ENCODE data around the gene LRRN4. TPM values are rescaled to one million over a fixed set of nuclear protein-coding genes. Genes with fewer than 3 reads are reported as not detected.
"Not testable (repeated sequence)": the region's sequence is repeated elsewhere in the genome, so short reads cannot be mapped to it uniquely, and the experiment has no call there.

The LRRN4 gene
- total RNA-seq, 1 experiment from 2014 or later: 0.10 TPM

- H4K20me1 ChIP-seq (ENCODE audit: insufficient read depth): no peaks in the 10 kb centered on the region
- H3K4me2 ChIP-seq (ENCODE audit: low read length): no peak overlapping the region
- no peak overlapping the region for H2AFZ ChIP-seq (ENCODE audit: low read depth, low read length, poor library complexity, severe bottlenecking)
- BruUV-seq (replicated peaks): no TSS peak
- H3K9me3 ChIP-seq (ENCODE audit: control insufficient read depth in 1 of 2, insufficient read depth in 1 of 2, low read depth in 1 of 2, low read length in 2 of 2): no peaks in the 10 kb centered on the region
- ATAC-seq: no peak
- no peak overlapping the region for H3K4me3 ChIP-seq (replicated peaks in 1 of 2; ENCODE audit: low read depth in 1 of 2, low read length in 2 of 2)
- H3K36me3 ChIP-seq (ENCODE audit: control insufficient read depth in 1 of 2, insufficient read depth in 2 of 2, low read length in 2 of 2): no peaks in the 10 kb centered on the region
- no peak overlapping the region for H3K27ac ChIP-seq (ENCODE audit: low read depth, low read length)
- POLR2A ChIA-PET: no interaction called here
- no peak overlapping the region for H3K9ac ChIP-seq (ENCODE audit: low read length)
- DNase-seq (ENCODE audit: low read depth, low spot score): no peak
- RAD21 ChIA-PET (ENCODE audit: low non-redundant PET in 1 of 2, low total read pairs in 2 of 2, uncharacterized antibody in 2 of 2, unreplicated experiment in 2 of 2): no interaction called here
- H3K79me2 ChIP-seq (ENCODE audit: insufficient read depth, low read length): no peaks in the 10 kb centered on the region
- no peaks in the 10 kb centered on the region for H3K27me3 ChIP-seq (ENCODE audit: insufficient read depth, low read length)
- CTCF ChIA-PET: no interaction called here
- H3K4me1 ChIP-seq (ENCODE audit: control insufficient read depth in 1 of 2, insufficient read depth in 2 of 2, low read length in 2 of 2): peaks cover 14 to 32% of the 10 kb centered on the region in 2 experiments
- H3K9me2 ChIP-seq (ENCODE audit: insufficient read depth): no peaks in the 10 kb centered on the region
- TF ChIP-seq JUND (IDR thresholded peaks at IDR 0.05) (no peak), FOSL1 (IDR thresholded peaks at IDR 0.05; ENCODE audit: low read depth) (no peak), CBX3 (IDR thresholded peaks at IDR 0.05; ENCODE audit: low read depth) (no peak), YY1 (IDR thresholded peaks at IDR 0.05; ENCODE audit: extremely low read depth, insufficient replicate concordance, low read depth, low read length) (no peak)
- intact Hi-C loops (cut with micrococcal nuclease): no loop called here
Observed at GRCh38 chr20:6055981-6056569, 2.2 kb upstream of the LRRN4 start.

GRCh38 chr20:6055161-6055783 lies 1.4 kb upstream of the LRRN4 start:
- H3K4me3 ChIP-seq (replicated peaks in 1 of 2; ENCODE audit: low read depth in 1 of 2, low read length in 2 of 2): no peak overlapping the region
- no peaks in the 10 kb centered on the region for H3K9me3 ChIP-seq (ENCODE audit: control insufficient read depth in 1 of 2, insufficient read depth in 1 of 2, low read depth in 1 of 2, low read length in 2 of 2)
- no peaks in the 10 kb centered on the region for H3K27me3 ChIP-seq (ENCODE audit: insufficient read depth, low read length)
- no peak for DNase-seq (ENCODE audit: low read depth, low spot score)
- H3K36me3 ChIP-seq (ENCODE audit: control insufficient read depth in 1 of 2, insufficient read depth in 2 of 2, low read length in 2 of 2): no peaks in the 10 kb centered on the region
- ChIA-PET POLR2A (no interaction called here), CTCF (no interaction called here), RAD21 (ENCODE audit: low non-redundant PET in 1 of 2, low total read pairs in 2 of 2, uncharacterized antibody in 2 of 2, unreplicated experiment in 2 of 2) (no interaction called here)
- no peaks in the 10 kb centered on the region for H3K9me2 ChIP-seq (ENCODE audit: insufficient read depth)
- H3K4me1 ChIP-seq (ENCODE audit: control insufficient read depth in 1 of 2, insufficient read depth in 2 of 2, low read length in 2 of 2): peaks cover 14 to 32% of the 10 kb centered on the region in 2 experiments
- no peak overlapping the region for H2AFZ ChIP-seq (ENCODE audit: low read depth, low read length, poor library complexity, severe bottlenecking)
- peak overlapping the region; percentile 72; the same call in 1 of the 2 replicates for H3K4me2 ChIP-seq (ENCODE audit: low read length)
- TF ChIP-seq MAX (IDR thresholded peaks at IDR 0.05): no peak
- TF ChIP-seq EZH2 (IDR thresholded peaks at IDR 0.05): no peak
- no peak for TF ChIP-seq ZFX (IDR thresholded peaks at IDR 0.05)
- TF ChIP-seq ELF1 (IDR thresholded peaks at IDR 0.05; ENCODE audit: borderline replicate concordance, low read depth): no peak
- TF ChIP-seq FOSL1 (IDR thresholded peaks at IDR 0.05; ENCODE audit: low read depth): no peak
- H3K27ac ChIP-seq (ENCODE audit: low read depth, low read length): no peak overlapping the region
- intact Hi-C loops (cut with micrococcal nuclease): no loop called here
- no peaks in the 10 kb centered on the region for H4K20me1 ChIP-seq (ENCODE audit: insufficient read depth)
- no peaks in the 10 kb centered on the region for H3K79me2 ChIP-seq (ENCODE audit: insufficient read depth, low read length)
- no TSS peak for BruUV-seq (replicated peaks)
- H3K9ac ChIP-seq (ENCODE audit: low read length): no peak overlapping the region
- no peak for ATAC-seq

GRCh38 chr20:6054689-6055051 lies 810 bp upstream of the LRRN4 start:
- ATAC-seq; RAD21 ChIA-PET (ENCODE audit: low non-redundant PET in 1 of 2, low total read pairs in 2 of 2, uncharacterized antibody in 2 of 2, unreplicated experiment in 2 of 2); H4K20me1 ChIP-seq (ENCODE audit: insufficient read depth); intact Hi-C loops (cut with micrococcal nuclease); H2AFZ ChIP-seq (ENCODE audit: low read depth, low read length, poor library complexity, severe bottlenecking); H3K79me2 ChIP-seq (ENCODE audit: insufficient read depth, low read length); DNase-seq (ENCODE audit: low read depth, low spot score); H3K9ac ChIP-seq (ENCODE audit: low read length); H3K9me3 ChIP-seq (ENCODE audit: control insufficient read depth in 1 of 2, insufficient read depth in 1 of 2, low read depth in 1 of 2, low read length in 2 of 2); H3K27me3 ChIP-seq (ENCODE audit: insufficient read depth, low read length); H3K4me3 ChIP-seq (replicated peaks in 1 of 2; ENCODE audit: low read depth in 1 of 2, low read length in 2 of 2); BruUV-seq (replicated peaks); POLR2A ChIA-PET; H3K36me3 ChIP-seq (ENCODE audit: control insufficient read depth in 1 of 2, insufficient read depth in 2 of 2, low read length in 2 of 2); H3K9me2 ChIP-seq (ENCODE audit: insufficient read depth): not testable (repeated sequence)
- CTCF ChIA-PET: interaction anchor here (0.7 kb wide), 1 partner anchor 709 kb away, joined by 3 read pairs; no protein-coding TSS in a partner anchor
- H3K27ac ChIP-seq (ENCODE audit: low read depth, low read length): peak overlapping the region; percentile 15; the same call in 1 of the 2 replicates
- peaks cover 14 to 32% of the 10 kb centered on the region in 2 experiments for H3K4me1 ChIP-seq (ENCODE audit: control insufficient read depth in 1 of 2, insufficient read depth in 2 of 2, low read length in 2 of 2)
- H3K4me2 ChIP-seq (ENCODE audit: low read length): peak overlapping the region; percentile 72

Measured in HCT116 (cell line).